ENCODE measurements around the gene ZNF200. TPM values are rescaled to one million over a fixed set of nuclear protein-coding genes. Genes with fewer than 3 reads are reported as not detected.

ZNF200 gene
- total and polyA plus RNA-seq, 2 donors (not counting 3 experiments of a cell fraction or from before 2014, with no cell fraction given) = 2.8 to 10.0 TPM

- Histone ChIP-seq H3K9me3 (replicated peaks; ENCODE audit: control insufficient read depth, insufficient read depth, low read length) (no peaks in the 10 kb centered on the region), H3K4me2 (ENCODE audit: insufficient read depth, low read length) (no peak overlapping the region), H3K4me3 (replicated peaks in 1 of 3; ENCODE audit: insufficient read depth in 1 of 3, low read depth in 1 of 3, low read length in 3 of 3) (no peak overlapping the region), H2AFZ (ENCODE audit: low read depth, low read length) (no peak overlapping the region), H3K79me2 (ENCODE audit: control insufficient read depth, insufficient read depth, low read length) (no peaks in the 10 kb centered on the region), H3K9me1 (replicated peaks; ENCODE audit: control insufficient read depth, extremely low read depth, insufficient read depth, low read length) (no peaks in the 10 kb centered on the region), H3K9ac (replicated peaks; ENCODE audit: extremely low read depth, insufficient read depth, low read length) (no peak overlapping the region), H3K27ac (ENCODE audit: insufficient read depth, low read depth, low read length) (no peak overlapping the region), H3K4me1 (ENCODE audit: control insufficient read depth, extremely low read depth, insufficient read depth, low read length) (no peaks in the 10 kb centered on the region), H4K20me1 (replicated peaks; ENCODE audit: control insufficient read depth, extremely low read depth, insufficient read depth, low read length) (no peaks in the 10 kb centered on the region), H3K36me3 (ENCODE audit: control insufficient read depth in 2 of 2, extremely low read depth in 1 of 2, insufficient read depth in 2 of 2, low read length in 2 of 2) (no peaks in the 10 kb centered on the region), H3K27me3 (ENCODE audit: control insufficient read depth in 2 of 2, insufficient read depth in 2 of 2, low read length in 2 of 2) (peaks cover 0 to 4% of the 10 kb centered on the region in 2 experiments)
- no peak for FAIRE-seq
- DNase-seq (ENCODE audit: low read depth, low spot score) = no peak
- intact Hi-C loops (cut with micrococcal nuclease) (no loop called here), dilution Hi-C loops (cut with MboI; ENCODE audit: extremely low pct_ligation_motif_present, low sequenced_read_pairs) (no loop called here)
- ChIA-PET CTCF (no interaction called here), POLR2A (no interaction called here)
- BruUV-seq (replicated peaks) = no TSS peak
- TF ChIP-seq EZH2 (IDR thresholded peaks at IDR 0.05; ENCODE audit: borderline replicate concordance, low read depth, low read length, severe bottlenecking) = no peak
- TF ChIP-seq CTCF (IDR thresholded peaks at IDR 0.05; ENCODE audit: extremely low read depth in 1 of 2, insufficient read depth in 1 of 2, low read depth in 1 of 2, low read length in 2 of 2) = no peak
- no peak for TF ChIP-seq POLR2AphosphoS5 (IDR thresholded peaks at IDR 0.05; ENCODE audit: insufficient read depth, low read depth, low read length)
- TF ChIP-seq POLR2A (IDR thresholded peaks at IDR 0.05; ENCODE audit: low read depth, low read length) = no peak
- no peak for TF ChIP-seq FOS (IDR thresholded peaks at IDR 0.05; ENCODE audit: borderline replicate concordance, insufficient read depth, low read length)
- no peak for TF ChIP-seq JUN (IDR thresholded peaks at IDR 0.05; ENCODE audit: borderline replicate concordance, insufficient read depth, insufficient read length, low read depth)
These were observed 19.4 kb upstream of the ZNF200 start for GRCh38 chr16:3254309-3254708.

DNA sequence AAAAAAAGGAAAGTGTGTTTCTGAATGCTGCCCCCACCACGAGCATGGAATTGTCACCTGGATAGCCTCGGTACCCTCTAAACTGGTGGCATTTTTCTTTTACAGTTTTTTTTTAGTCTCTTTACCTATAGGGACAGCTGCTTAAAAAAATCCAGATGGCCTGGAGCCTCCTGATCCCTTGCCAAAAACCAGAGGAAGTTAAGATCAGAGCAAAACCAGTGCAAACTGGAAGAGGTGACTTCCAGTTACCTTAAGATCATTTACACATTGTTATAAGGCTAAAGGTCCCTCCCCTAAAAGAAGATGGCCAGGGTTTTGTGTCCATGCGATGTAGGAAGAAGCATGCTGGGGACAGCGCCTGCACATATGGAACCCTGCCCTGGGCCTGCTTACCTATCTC is 18.0 kb upstream of the ZNF200 start:
- CTCF ChIA-PET = no interaction called here

More for the DNA sequence above, 18.0 kb upstream of the ZNF200 start:
- H3K27me3 ChIP-seq (ENCODE audit: control insufficient read depth in 2 of 2, insufficient read depth in 2 of 2, low read length in 2 of 2) = peaks cover 0 to 4% of the 10 kb centered on the region in 2 experiments
- no peak for TF ChIP-seq POLR2A (IDR thresholded peaks at IDR 0.05; ENCODE audit: low read depth, low read length)
- TF ChIP-seq MAX (IDR thresholded peaks at IDR 0.05; ENCODE audit: insufficient read depth, insufficient read length) = no peak
- TF ChIP-seq FOS (IDR thresholded peaks at IDR 0.05; ENCODE audit: borderline replicate concordance, insufficient read depth, low read length) = no peak
- TF ChIP-seq POLR2AphosphoS5 (IDR thresholded peaks at IDR 0.05; ENCODE audit: insufficient read depth, low read depth, low read length) = no peak
- no peak for TF ChIP-seq CTCF (IDR thresholded peaks at IDR 0.05; ENCODE audit: extremely low read depth in 1 of 2, insufficient read depth in 1 of 2, low read depth in 1 of 2, low read length in 2 of 2)
- TF ChIP-seq JUN (IDR thresholded peaks at IDR 0.05; ENCODE audit: borderline replicate concordance, insufficient read depth, insufficient read length, low read depth) = no peak
- TF ChIP-seq EZH2 (IDR thresholded peaks at IDR 0.05; ENCODE audit: borderline replicate concordance, low read depth, low read length, severe bottlenecking) = no peak
- no peak for TF ChIP-seq GATA2 (IDR thresholded peaks at IDR 0.05; ENCODE audit: insufficient read depth, insufficient read length, low read depth, low read length)
- TF ChIP-seq MYC (IDR thresholded peaks at IDR 0.05; ENCODE audit: low read depth, low read length) = no peak
- H3K4me3 ChIP-seq (replicated peaks in 1 of 3; ENCODE audit: insufficient read depth in 1 of 3, low read depth in 1 of 3, low read length in 3 of 3) = no peak overlapping the region
- no peaks in the 10 kb centered on the region for H4K20me1 ChIP-seq (replicated peaks; ENCODE audit: control insufficient read depth, extremely low read depth, insufficient read depth, low read length)
- H3K79me2 ChIP-seq (ENCODE audit: control insufficient read depth, insufficient read depth, low read length) = no peaks in the 10 kb centered on the region
- no TSS peak for BruUV-seq (replicated peaks)
- no peak overlapping the region for H3K27ac ChIP-seq (ENCODE audit: insufficient read depth, low read depth, low read length)
- no peaks in the 10 kb centered on the region for H3K9me1 ChIP-seq (replicated peaks; ENCODE audit: control insufficient read depth, extremely low read depth, insufficient read depth, low read length)
- H2AFZ ChIP-seq (ENCODE audit: low read depth, low read length) = no peak overlapping the region
- no peak for FAIRE-seq
- no peaks in the 10 kb centered on the region for H3K36me3 ChIP-seq (ENCODE audit: control insufficient read depth in 2 of 2, extremely low read depth in 1 of 2, insufficient read depth in 2 of 2, low read length in 2 of 2)
- POLR2A ChIA-PET = no interaction called here
- no peak overlapping the region for H3K9ac ChIP-seq (replicated peaks; ENCODE audit: extremely low read depth, insufficient read depth, low read length)
- H3K9me3 ChIP-seq (replicated peaks; ENCODE audit: control insufficient read depth, insufficient read depth, low read length) = no peaks in the 10 kb centered on the region
- H3K4me2 ChIP-seq (ENCODE audit: insufficient read depth, low read length) = no peak overlapping the region
- no peaks in the 10 kb centered on the region for H3K4me1 ChIP-seq (ENCODE audit: control insufficient read depth, extremely low read depth, insufficient read depth, low read length)
- DNase-seq (ENCODE audit: low read depth, low spot score) = no peak
- dilution Hi-C loops (cut with MboI; ENCODE audit: extremely low pct_ligation_motif_present, low sequenced_read_pairs) (no loop called here), intact Hi-C loops (cut with micrococcal nuclease) (no loop called here)

Data from endothelial cell of umbilical vein (primary cell).